Neural crest cell (in vitro differentiated cells): ENCODE data around the gene C1orf53. TPM values are rescaled to one million over a fixed set of nuclear protein-coding genes. Genes with fewer than 3 reads are reported as not detected.

Experiments
- DNase-seq: peaks from one replicate; pipeline ENCODE4 v3.0.0; 2021; ENCODE audit warnings: low read depth, mixed read lengths, low spot score
- H3K27ac Mint-ChIP-seq: one replicate; pipeline ENCODE4 v1.8.0; 2021; ENCODE audit warnings: mild to moderate bottlenecking, mixed read lengths; ENCODE audit not compliant: unreplicated experiment
- H3K27me3 Mint-ChIP-seq: 2 replicates; pipeline ENCODE4 v1.8.0; 2021; ENCODE audit warnings: low read depth, mild to moderate bottlenecking, mixed read lengths
- H3K36me3 Mint-ChIP-seq: 2 replicates; pipeline ENCODE4 v1.8.0; 2021; ENCODE audit warnings: low read depth, mild to moderate bottlenecking, mixed read lengths
- H3K4me1 Mint-ChIP-seq: 2 replicates; pipeline ENCODE4 v1.8.0; 2021; ENCODE audit warnings: mixed read lengths
- H3K4me3 Mint-ChIP-seq: one replicate; pipeline ENCODE4 v1.8.0; 2021; ENCODE audit warnings: mild to moderate bottlenecking, mixed read lengths
- H3K9me3 Mint-ChIP-seq: 2 replicates; pipeline ENCODE4 v1.8.0; 2021; ENCODE audit warnings: mixed read lengths
- CTCF ChIP-seq: fragments of 200-600 bp; sonication (generic); conservative IDR thresholded peaks from 2 replicates; pipeline ENCODE4 v1.5.0; 2021; ENCODE audit warnings: antibody characterized with exemption, mild to moderate bottlenecking
- total RNA-seq: library from RNA; stranded (reverse); gene quantifications from 2 replicates; pipeline ENCODE4 v1.2.1, GENCODE V29; 2021

Gene C1orf53
- total RNA-seq, 1 donor from 2014 or later, result 3.1 TPM

GRCh38 chr1:197913495-197914276 is 11.3 kb downstream of the C1orf53 start:
- no peaks in the 10 kb centered on the region for H3K36me3 Mint-ChIP-seq
- peak overlapping the region; percentile 31 for H3K4me3 Mint-ChIP-seq
- DNase-seq, result no peak
- H3K27ac Mint-ChIP-seq, result no peak overlapping the region
- peaks cover 100% of the 10 kb centered on the region for H3K27me3 Mint-ChIP-seq
- TF ChIP-seq CTCF, result no peak
- no peaks in the 10 kb centered on the region for H3K9me3 Mint-ChIP-seq
- peaks cover 54% of the 10 kb centered on the region for H3K4me1 Mint-ChIP-seq

GRCh38 chr1:197914510-197914909 is 12.1 kb downstream of the C1orf53 start:
- H3K27me3 Mint-ChIP-seq, result peaks cover 100% of the 10 kb centered on the region
- no peak overlapping the region for H3K27ac Mint-ChIP-seq
- H3K9me3 Mint-ChIP-seq, result no peaks in the 10 kb centered on the region
- peaks cover 57% of the 10 kb centered on the region for H3K4me1 Mint-ChIP-seq
- no peak for TF ChIP-seq CTCF
- H3K36me3 Mint-ChIP-seq, result no peaks in the 10 kb centered on the region
- DNase-seq, result no peak
- no peak overlapping the region for H3K4me3 Mint-ChIP-seq

GRCh38 chr1:197915260-197915861 is 12.9 kb downstream of the C1orf53 start:
- Mint-ChIP-seq H3K27ac (no peak overlapping the region), H3K9me3 (no peaks in the 10 kb centered on the region), H3K4me3 (peak overlapping the region; percentile 81), H3K4me1 (peaks cover 58% of the 10 kb centered on the region), H3K36me3 (no peaks in the 10 kb centered on the region), H3K27me3 (peaks cover 100% of the 10 kb centered on the region)
- no peak for TF ChIP-seq CTCF
- DNase-seq, result no peak

GRCh38 chr1:197915862-197916499 is 13.6 kb downstream of the C1orf53 start:
- no peak overlapping the region for H3K27ac Mint-ChIP-seq
- H3K4me1 Mint-ChIP-seq, result peaks cover 55% of the 10 kb centered on the region
- H3K9me3 Mint-ChIP-seq, result no peaks in the 10 kb centered on the region
- TF ChIP-seq CTCF, result peak; percentile 64
- H3K27me3 Mint-ChIP-seq, result peaks cover 100% of the 10 kb centered on the region
- peak overlapping the region; percentile 81 for H3K4me3 Mint-ChIP-seq
- H3K36me3 Mint-ChIP-seq, result no peaks in the 10 kb centered on the region
- DNase-seq, result peak; percentile 69

GRCh38 chr1:197916500-197916983 is 14.1 kb downstream of the C1orf53 start:
- DNase-seq, result no peak
- TF ChIP-seq CTCF, result no peak
- Mint-ChIP-seq H3K4me3 (peak overlapping the region; percentile 81), H3K27ac (no peak overlapping the region), H3K4me1 (peaks cover 59% of the 10 kb centered on the region), H3K36me3 (no peaks in the 10 kb centered on the region), H3K9me3 (no peaks in the 10 kb centered on the region), H3K27me3 (peaks cover 100% of the 10 kb centered on the region)
